Fibroblast of villous mesenchyme (primary cell): ENCODE data around the gene RRP12. TPM values are rescaled to one million over a fixed set of nuclear protein-coding genes. Genes with fewer than 3 reads are reported as not detected.

Source experiments
- DNase-seq: peaks from one replicate; pipeline ENCODE4 v3.0.0-alpha.2; 2010; ENCODE audit warnings: low read depth
- H3K4me3 ChIP-seq: 2 replicates; pipeline ENCODE4 v1.5.1; 2011; ENCODE audit warnings: low read depth, mild to moderate bottlenecking, low read length
- CTCF ChIP-seq: IDR thresholded peaks from 2 replicates; pipeline ENCODE4 v1.5.1; 2012; ENCODE audit warnings: low read depth, mild to moderate bottlenecking, low read length; ENCODE audit not compliant: insufficient read depth
- total RNA-seq: library from RNA; depleted of rRNA; stranded (reverse); fragments of >200 nt; gene quantifications from 2 replicates; pipeline ENCODE4 v1.2.3, GENCODE V29; 2012

The RRP12 gene
- total RNA-seq, 1 donor, result 25.5 TPM

GRCh38 chr10:97372233-97372875 is 28.8 kb downstream of the RRP12 start:
- TF ChIP-seq CTCF, result no peak
- DNase-seq, result no peak
- no peak overlapping the region for H3K4me3 ChIP-seq

GRCh38 chr10:97371696-97372095 is 29.4 kb downstream of the RRP12 start:
- no peak for DNase-seq
- no peak overlapping the region for H3K4me3 ChIP-seq
- no peak for TF ChIP-seq CTCF

- H3K4me3 ChIP-seq, result no peak overlapping the region
- DNase-seq, result no peak
- no peak for TF ChIP-seq CTCF
These were observed 34.0 kb downstream of the RRP12 start for GRCh38 chr10:97367126-97367649.

- no peak overlapping the region for H3K4me3 ChIP-seq
- no peak for DNase-seq
- TF ChIP-seq CTCF, result no peak
These were observed 34.6 kb downstream of the RRP12 start for GRCh38 chr10:97366572-97366971.

GRCh38 chr10:97365761-97366351 is 35.3 kb downstream of the RRP12 start:
- no peak for TF ChIP-seq CTCF
- no peak overlapping the region for H3K4me3 ChIP-seq
- DNase-seq, result no peak

GRCh38 chr10:97363071-97363470 is 38.1 kb downstream of the RRP12 start:
- no peak for TF ChIP-seq CTCF
- no peak for DNase-seq
- H3K4me3 ChIP-seq, result no peak overlapping the region
